Activated CD4-positive, alpha-beta T cell treated with anti-CD3 and anti-CD28 coated beads for 4 hours (primary cell): ENCODE results near the gene CYB5A.
"Not testable (repeated sequence)": the region's sequence is repeated elsewhere in the genome, so short reads cannot be mapped to it uniquely, and the experiment has no call there.

Experiments used
- DNase-seq, 2 donors: peaks; one replicate each; pipeline ENCODE4 v3.0.0-alpha.2; 2020

Gene CYB5A

DNA sequence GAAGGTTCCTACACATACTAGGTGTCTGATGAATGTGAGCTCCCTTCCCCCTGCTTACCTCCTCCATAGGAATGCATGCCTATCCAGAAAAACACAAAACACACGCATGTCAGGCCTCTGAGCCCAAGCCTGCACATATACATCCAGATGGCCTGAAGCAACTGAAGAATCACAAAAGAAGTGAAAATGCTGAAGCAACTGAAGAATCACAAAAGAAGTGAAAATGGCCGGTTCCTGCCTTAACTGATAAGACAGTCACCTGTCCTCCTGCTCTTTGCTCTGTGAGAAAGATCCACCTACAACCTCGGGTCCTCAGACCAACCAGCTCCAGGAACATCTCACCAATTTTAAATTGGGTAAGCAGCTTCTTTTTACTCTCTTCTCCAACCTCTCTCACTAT lies 1.2 kb upstream of the CYB5A start:
- not testable (repeated sequence) for DNase-seq

GRCh38 chr18:74292541-74292858 lies 737 bp upstream of the CYB5A start:
- DNase-seq: no peak

DNA sequence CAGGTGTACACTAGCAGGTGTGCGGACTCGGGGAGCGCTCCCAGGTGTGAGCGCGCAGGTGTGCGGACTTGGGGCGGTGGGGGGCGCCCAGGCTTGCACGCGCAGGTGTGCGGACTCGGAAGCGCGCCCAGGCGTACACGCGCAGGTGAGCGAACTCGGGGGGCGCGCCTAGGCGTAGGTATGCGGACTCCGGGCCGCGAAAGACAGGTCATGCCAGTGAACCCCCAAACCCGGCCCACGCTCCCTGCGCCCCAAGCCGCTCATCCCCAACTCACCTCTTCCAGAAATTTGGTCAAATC lies 342 bp downstream of the CYB5A start:
- no peak for DNase-seq

DNA sequence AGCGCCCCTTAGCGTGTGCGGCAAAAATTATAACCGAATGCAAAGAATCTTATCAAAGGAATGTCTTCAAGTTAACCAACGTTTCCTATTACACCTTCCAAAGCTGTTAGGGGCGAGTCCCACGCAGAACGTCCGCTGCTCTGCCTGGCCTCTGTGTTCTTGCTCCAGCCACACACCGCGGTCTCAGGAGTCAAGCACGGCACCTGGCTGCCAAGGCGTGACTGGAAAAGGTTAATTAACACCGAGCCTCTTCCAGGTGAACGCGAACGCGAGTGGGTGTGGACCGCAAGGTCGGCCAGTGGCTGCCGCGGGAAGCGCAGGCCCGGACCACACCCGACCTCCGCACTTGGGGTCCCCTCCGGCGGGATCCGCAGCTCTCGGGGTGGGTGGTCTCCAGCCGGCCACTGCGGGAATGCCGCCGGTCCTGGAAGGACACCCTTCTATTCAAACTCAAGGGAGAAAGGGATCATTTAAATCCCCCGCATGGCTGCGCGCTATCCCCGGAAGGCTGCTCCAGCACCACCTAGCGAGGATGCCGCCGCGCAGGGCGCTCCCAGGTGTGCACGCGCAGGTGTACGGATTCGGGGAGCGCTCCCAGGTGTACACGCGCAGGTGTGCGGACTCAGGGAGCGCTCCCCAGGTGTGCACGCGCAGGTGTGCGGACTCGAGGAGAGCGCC lies 830 bp downstream of the CYB5A start:
- DNase-seq: peak in 1 of 2 donors; percentile 12

GRCh38 chr18:74290021-74290420 lies 1.7 kb downstream of the CYB5A start:
- DNase-seq: no peak

GRCh38 chr18:74289137-74289536 lies 2.6 kb downstream of the CYB5A start:
- DNase-seq: no peak

- DNase-seq: no peak
These were observed 3.0 kb downstream of the CYB5A start for GRCh38 chr18:74288730-74289129.

DNA sequence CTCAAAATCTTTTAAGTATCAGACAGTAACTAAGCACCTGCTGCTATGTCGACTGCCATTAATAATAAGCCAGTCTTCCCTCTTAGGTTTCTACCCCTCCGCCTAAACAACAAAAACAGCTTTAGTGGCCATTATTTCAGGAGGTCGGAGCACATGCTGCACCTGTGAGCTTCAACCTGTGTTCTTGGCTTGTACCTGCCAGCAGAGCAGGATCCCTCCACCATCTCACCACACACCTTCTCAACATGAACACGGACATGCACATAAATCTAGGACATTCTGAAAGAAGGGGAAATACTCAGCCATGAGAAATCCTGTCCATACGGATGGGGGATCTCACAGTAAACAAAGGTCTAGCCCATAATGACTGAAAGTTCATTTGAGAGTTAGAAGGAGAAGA lies 3.7 kb downstream of the CYB5A start:
- no peak for DNase-seq

- no peak for DNase-seq
These were observed 4.9 kb downstream of the CYB5A start for GRCh38 chr18:74286856-74287255.

GRCh38 chr18:74286106-74286855 lies 5.5 kb downstream of the CYB5A start:
- DNase-seq: no peak

GRCh38 chr18:74285583-74285982 lies 6.2 kb downstream of the CYB5A start:
- not testable (repeated sequence) for DNase-seq

GRCh38 chr18:74284980-74285355 lies 6.8 kb downstream of the CYB5A start:
- no peak for DNase-seq

GRCh38 chr18:74284191-74284979 lies 7.4 kb downstream of the CYB5A start:
- no peak for DNase-seq

- DNase-seq: no peak
These were observed 8.1 kb downstream of the CYB5A start for GRCh38 chr18:74283646-74284045.

- DNase-seq: peak in 1 of 2 donors; percentile 26
These were observed 8.8 kb downstream of the CYB5A start for GRCh38 chr18:74282755-74283554.

DNA sequence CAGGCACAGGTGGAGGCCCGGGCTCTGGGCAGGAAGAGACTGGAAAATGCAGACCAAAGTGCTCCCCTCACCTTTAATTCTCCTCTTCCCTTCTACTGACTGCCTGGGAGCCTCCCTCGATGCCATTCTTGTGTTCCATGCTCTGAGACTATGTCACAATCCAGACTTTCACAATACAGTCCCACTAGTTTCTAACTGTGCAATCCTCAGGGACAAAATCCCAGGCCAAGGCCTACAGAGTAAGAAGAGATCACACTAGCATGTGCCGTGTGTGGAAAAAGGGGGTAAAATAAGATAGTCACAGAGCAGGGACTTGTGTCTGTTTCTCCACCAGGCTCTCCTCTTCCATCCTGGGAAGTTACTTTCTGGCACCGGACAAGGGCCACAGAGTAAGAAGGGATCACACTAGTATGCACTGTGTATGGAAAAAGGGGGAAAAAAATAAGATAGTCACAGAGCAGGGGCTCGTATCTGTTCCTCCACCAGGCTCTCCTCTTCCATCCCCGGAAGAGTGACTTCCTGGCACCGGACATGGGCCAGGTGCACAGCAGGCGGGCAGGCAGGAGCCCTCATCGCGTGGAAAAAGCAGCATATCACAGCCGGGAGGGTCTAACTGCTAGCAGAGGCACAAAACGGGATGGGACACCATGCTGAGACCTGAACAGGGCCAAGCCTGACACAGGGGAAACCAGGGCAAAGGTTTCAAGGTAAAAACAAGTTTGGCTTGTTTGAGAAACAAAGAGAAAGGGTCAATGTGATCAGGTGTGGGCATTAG lies 9.6 kb downstream of the CYB5A start:
- DNase-seq: no peak

DNA sequence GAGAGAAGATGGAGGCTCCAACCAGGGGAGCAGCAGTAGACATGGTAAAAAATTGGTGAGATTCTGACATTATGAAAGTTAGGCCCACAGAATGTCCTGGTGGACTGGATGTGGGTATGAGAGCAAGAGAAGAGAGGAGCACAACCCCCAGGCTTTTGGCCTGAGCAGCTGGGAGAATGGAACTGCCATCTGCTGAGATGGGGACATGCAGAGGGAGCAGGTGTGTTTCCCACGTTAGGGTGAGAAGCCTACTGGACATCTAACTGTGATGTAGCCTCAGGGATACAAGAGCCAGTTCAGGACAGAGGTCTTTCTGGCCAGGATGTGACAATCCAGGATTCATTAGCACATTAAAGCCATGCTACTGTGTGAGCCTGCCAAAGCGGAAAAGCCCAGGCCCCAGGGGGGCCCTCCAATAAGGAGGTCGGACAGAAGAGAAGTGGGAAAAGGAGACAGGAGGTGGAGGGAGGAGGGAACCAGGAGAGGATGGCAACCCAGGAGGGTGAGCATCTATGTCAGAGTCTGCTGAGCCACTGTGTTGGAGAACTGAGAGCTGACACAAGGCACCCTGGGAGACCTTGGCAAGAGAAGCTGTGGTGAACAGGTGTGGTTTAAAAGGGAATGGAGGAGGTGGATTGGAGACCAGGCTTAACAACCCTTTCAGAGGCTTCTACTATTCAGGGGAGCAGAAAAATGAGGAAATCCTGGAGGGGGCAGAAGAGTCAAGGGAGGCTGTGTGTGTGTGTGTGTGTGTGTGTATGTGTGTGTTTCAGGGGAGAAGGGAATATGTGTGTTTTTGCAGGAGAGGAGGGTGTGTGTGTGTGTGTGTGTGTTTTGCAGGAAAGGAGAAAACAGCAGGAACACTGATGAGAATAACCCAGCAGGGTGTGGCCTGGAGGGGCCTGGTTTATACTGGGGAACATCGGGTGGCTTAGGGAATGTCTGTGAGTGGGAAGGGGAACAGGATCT lies 10.5 kb downstream of the CYB5A start:
- DNase-seq: no peak

DNA sequence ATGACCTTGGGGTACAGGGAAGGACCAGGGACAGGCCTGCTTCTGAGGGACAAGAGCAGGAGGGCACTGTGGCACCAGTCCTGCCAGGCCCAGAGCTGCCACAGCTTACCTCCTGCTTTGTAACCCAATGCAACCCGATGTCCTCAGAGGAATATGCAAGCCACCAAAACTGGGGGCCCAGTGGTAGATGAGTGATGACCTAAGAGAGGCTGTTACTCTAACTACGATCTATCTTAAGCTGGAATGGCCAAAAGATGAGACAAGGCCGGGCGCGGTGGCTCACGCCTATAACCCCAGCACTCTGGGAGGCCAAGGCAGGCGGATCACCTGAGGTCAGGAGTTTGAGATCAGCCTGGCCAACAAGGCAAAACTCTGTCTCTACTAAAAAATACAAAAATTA lies 12.8 kb downstream of the CYB5A start:
- no peak for DNase-seq

GRCh38 chr18:74278058-74278457 lies 13.7 kb downstream of the CYB5A start:
- no peak for DNase-seq

GRCh38 chr18:74277296-74277695 lies 14.5 kb downstream of the CYB5A start:
- no peak for DNase-seq

GRCh38 chr18:74276609-74277008 lies 15.2 kb downstream of the CYB5A start:
- DNase-seq: no peak
